IPS-15b (cell line): ENCODE data around the gene LDLRAD4.

Experiments used
- H3K27me3 ChIP-seq: one replicate; pipeline ENCODE4 v1.6.1; 2013; ENCODE audit warnings: low read length; ENCODE audit not compliant: control insufficient read depth, insufficient read depth
- H3K36me3 ChIP-seq: one replicate; pipeline ENCODE4 v1.6.1; 2013; ENCODE audit warnings: low read length; ENCODE audit not compliant: control insufficient read depth, insufficient read depth
- H3K4me1 ChIP-seq: one replicate; pipeline ENCODE4 v1.6.1; 2013; ENCODE audit warnings: mild to moderate bottlenecking, low read length; ENCODE audit not compliant: control insufficient read depth, insufficient read depth
- H3K4me3 ChIP-seq: one replicate; pipeline ENCODE4 v1.5.1; 2013; ENCODE audit warnings: low read depth, low read length
- H3K9ac ChIP-seq: one replicate; pipeline ENCODE4 v1.6.1; 2013; ENCODE audit warnings: low read depth, mild to moderate bottlenecking, low read length
- H3K9me3 ChIP-seq: one replicate; pipeline ENCODE4 v1.6.1; 2013; ENCODE audit warnings: mild to moderate bottlenecking, low read length; ENCODE audit not compliant: control insufficient read depth, insufficient read depth

Gene LDLRAD4

DNA sequence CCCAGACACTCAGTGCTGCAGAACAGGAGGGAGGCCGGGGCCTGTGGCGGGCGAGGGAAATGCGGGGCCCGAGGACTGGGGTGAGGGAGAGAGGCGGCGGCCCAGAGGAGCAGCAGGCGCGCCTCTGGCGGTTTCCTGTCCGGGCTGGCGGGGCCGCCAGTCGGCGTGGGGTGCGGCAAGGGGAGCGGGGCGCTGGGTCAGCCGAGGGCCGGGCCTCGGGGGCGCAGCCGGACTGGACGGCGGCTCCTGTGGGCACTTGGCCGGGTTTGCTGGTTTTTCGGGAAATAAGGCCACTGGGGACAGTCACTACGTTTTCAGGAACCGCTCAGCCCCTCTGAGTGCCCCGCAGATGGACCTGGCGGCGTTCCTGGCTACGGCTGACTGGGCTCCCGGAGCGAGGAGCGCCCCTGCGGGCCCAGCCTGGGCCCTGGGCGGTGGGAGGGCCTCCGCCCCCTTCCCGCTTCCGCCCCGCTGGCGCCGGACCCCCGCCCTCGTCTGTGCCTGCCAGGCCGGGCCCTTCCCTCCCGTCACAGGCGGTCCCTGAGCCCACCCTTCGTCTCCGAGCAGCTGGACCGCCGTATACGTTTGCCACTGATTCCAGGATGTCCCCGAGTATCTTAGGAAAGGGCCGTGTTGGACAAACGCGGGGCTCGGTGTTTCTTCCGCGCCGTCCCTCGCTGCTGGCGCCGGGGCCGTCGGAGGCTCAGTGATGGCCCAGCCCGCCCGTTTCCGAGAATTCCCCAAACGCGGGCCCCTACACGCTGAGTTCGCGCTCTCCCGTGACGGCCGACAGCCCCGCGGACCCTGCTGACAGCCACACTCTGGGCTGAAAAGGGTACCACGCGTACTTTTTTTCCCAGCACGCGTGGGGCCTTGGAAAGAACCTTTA is 423.2 kb downstream of the LDLRAD4 start:
- Histone ChIP-seq H3K9me3 (no peaks in the 10 kb centered on the region), H3K4me3 (peak overlapping the region; percentile 26), H3K4me1 (no peaks in the 10 kb centered on the region), H3K27me3 (no peaks in the 10 kb centered on the region), H3K9ac (no peak overlapping the region), H3K36me3 (no peaks in the 10 kb centered on the region)

DNA sequence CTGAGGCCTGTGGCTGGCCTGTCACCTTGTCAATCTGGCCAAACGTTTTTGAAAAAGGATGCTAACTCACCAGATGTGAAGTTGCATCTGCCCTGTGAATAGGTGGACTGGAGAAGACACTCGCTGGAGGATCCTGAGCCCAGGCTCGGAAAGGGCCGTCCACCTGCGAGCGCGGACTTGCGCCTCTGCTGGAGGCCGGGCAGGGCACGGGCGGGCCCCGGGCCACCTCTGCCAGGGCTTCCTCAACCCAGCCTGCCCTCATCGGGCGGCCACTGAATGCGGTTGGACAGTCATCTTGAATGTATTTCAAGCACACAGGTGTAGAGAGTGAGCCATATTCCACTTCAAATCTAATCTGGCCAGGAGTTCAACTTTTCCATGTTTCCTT is 423.9 kb downstream of the LDLRAD4 start:
- no peak overlapping the region for H3K4me3 ChIP-seq

GRCh38 chr18:13643261-13643751 is 424.7 kb downstream of the LDLRAD4 start:
- Histone ChIP-seq H3K36me3 (no peaks in the 10 kb centered on the region), H3K4me3 (no peak overlapping the region), H3K4me1 (no peaks in the 10 kb centered on the region), H3K9ac (no peak overlapping the region), H3K27me3 (no peaks in the 10 kb centered on the region), H3K9me3 (no peaks in the 10 kb centered on the region)

More for the DNA sequence above, 423.9 kb downstream of the LDLRAD4 start:
- no peaks in the 10 kb centered on the region for H3K4me1 ChIP-seq
- no peak overlapping the region for H3K9ac ChIP-seq
- no peaks in the 10 kb centered on the region for H3K27me3 ChIP-seq
- no peaks in the 10 kb centered on the region for H3K9me3 ChIP-seq
- H3K36me3 ChIP-seq = no peaks in the 10 kb centered on the region

GRCh38 chr18:13645093-13645492 is 426.5 kb downstream of the LDLRAD4 start:
- Histone ChIP-seq H3K4me3 (no peak overlapping the region), H3K36me3 (no peaks in the 10 kb centered on the region), H3K4me1 (no peaks in the 10 kb centered on the region), H3K9ac (no peak overlapping the region), H3K27me3 (no peaks in the 10 kb centered on the region), H3K9me3 (no peaks in the 10 kb centered on the region)

DNA sequence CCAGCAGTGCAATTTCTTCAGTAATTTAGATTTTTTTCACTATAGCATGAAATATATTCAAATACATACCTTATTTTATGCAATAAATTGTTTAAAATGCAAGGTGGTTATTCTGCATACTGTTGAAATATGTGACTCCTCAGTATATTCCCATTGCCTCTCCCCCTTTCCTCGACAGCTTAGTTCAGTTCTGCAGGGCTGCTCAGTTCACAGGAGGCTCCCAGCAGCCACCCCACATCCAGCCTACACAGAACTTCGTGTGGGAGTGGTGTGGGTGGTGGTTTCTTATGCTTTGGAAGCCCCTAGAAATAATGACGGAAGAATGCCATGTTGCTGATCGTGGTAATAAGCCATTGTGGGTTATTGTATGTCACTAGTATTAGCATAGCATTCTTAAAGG is 428.1 kb downstream of the LDLRAD4 start:
- Histone ChIP-seq H3K27me3 (no peaks in the 10 kb centered on the region), H3K4me3 (no peak overlapping the region), H3K36me3 (no peaks in the 10 kb centered on the region), H3K9ac (no peak overlapping the region), H3K4me1 (no peaks in the 10 kb centered on the region), H3K9me3 (no peaks in the 10 kb centered on the region)

DNA sequence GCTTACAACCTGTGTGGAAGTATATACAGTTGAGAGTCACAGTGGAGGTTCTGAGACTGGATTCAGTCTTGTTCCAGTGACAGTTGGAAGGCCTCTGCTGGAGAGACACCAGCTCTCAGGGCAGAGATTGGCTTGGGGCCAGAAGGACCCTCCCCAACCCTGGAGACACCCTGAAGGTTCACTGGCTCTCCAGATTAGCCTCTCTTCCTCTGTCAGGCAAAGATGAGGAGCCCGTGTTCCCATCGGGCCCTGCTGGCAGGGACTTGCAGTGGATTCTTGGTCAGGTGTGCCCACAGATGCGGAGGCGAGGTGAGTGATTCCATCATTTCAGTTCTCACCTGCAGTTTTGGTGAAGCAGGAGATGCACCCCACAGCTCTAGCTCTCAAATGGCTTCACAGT is 429.2 kb downstream of the LDLRAD4 start:
- no peak overlapping the region for H3K9ac ChIP-seq
- no peaks in the 10 kb centered on the region for H3K36me3 ChIP-seq
- no peaks in the 10 kb centered on the region for H3K9me3 ChIP-seq
- no peaks in the 10 kb centered on the region for H3K4me1 ChIP-seq
- no peaks in the 10 kb centered on the region for H3K27me3 ChIP-seq
- no peak overlapping the region for H3K4me3 ChIP-seq

DNA sequence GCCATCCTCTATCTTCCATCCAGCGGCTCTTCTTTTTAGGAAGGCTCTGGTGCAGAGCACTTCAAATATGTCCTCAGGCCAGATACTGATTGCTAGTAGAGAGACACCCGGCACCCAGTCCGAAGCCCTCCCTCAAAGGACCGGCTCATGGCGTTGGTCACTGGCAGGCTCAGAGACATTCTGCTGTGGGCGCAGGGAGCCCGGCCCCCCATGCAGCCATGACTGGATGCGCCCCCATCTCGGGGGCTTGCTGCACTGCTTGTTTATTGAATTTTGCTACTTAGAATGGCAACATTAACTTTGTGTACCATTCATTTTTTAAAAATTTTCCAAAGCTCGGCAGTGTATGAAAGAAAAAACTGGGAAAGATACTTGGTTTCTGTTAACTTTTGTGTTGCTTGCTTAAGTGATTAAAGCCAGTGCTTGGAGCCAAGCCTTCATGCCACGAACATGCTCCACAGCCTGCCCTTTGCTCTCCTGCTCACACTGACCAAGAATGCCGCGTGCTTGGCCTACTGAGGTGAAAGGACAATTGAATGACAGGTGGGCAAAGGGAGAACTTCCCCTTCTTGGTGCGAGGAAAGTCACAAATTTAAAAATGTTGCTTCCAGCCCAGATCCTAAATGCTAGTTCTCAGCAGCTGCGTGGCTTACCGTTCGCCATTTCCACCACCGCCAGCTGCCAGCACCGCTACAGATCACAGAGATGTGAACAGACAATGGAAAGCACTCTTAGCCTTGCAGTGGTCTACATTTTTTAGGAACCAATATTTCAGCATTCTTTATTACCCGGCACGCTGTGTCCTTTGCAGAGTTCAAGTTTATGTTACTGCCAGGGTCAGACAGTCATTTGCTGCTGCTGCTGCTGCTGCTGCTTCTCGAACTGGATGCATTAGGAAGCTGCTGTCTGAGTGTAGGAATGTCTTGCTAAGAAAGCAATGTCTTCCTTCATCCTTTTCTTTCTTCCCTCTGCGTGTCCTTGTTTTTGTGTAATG is 431.1 kb downstream of the LDLRAD4 start:
- Histone ChIP-seq H3K4me3 (no peak overlapping the region), H3K9ac (no peak overlapping the region), H3K9me3 (no peaks in the 10 kb centered on the region), H3K27me3 (no peaks in the 10 kb centered on the region), H3K4me1 (no peaks in the 10 kb centered on the region), H3K36me3 (no peaks in the 10 kb centered on the region)

DNA sequence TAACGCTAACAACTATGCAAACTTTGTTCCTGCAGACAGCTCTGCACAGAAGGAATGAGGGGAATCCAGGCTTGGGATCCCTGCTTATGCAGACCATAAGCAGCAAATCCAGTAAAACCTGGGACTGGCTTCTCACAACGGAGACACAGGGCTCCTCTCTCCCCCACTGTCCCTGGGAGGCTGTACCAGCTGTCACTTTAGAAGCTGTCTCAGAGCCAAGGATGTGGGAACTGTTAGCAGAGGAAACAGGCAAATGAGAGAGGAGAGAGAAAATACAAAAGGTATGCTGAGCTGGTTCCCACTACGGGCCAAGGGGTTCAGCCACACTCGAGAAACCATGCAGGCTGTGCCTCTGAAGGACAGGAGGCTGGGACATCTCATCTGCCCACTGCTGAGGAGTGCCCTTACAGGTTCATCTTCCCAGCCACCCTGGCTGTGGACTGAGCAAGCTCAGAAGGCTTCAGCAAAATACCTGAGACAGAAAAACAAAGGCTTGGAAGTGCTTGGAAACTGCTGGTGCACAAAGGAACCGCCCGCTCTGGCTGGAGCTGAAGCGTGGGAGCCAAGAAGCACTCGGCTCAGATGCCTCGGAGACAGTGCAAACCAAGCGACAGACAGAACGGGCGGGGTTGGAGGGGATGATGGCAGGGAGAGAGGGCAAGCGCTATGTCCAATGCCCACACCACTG is 435.3 kb downstream of the LDLRAD4 start:
- no peaks in the 10 kb centered on the region for H3K9me3 ChIP-seq
- H3K9ac ChIP-seq = no peak overlapping the region
- H3K27me3 ChIP-seq = no peaks in the 10 kb centered on the region
- H3K4me3 ChIP-seq = no peak overlapping the region
- H3K36me3 ChIP-seq = no peaks in the 10 kb centered on the region
- H3K4me1 ChIP-seq = no peaks in the 10 kb centered on the region

DNA sequence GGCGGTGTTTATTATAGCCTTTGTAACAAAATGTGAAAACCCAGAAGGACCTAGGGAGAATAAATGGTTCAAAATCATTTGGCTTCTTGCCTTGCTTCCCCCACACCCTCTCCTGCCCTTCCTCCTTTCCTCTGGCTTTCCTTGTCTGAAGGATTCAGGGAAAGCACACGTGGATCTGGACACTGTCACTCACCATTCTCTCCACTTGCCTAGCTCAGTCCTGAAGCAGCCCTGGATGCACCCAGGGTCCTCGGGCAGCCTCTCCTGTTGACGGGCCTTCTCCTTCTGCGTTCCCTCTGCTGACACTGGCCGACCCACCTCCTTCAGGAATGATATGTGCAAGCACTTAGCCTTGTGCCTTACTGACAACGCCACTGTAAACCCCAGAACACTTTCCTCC is 439.4 kb downstream of the LDLRAD4 start:
- Histone ChIP-seq H3K27me3 (no peaks in the 10 kb centered on the region), H3K4me1 (no peaks in the 10 kb centered on the region), H3K4me3 (no peak overlapping the region), H3K9ac (no peak overlapping the region), H3K36me3 (no peaks in the 10 kb centered on the region), H3K9me3 (no peaks in the 10 kb centered on the region)

GRCh38 chr18:13658436-13659204 is 440.1 kb downstream of the LDLRAD4 start:
- no peaks in the 10 kb centered on the region for H3K9me3 ChIP-seq
- H3K4me1 ChIP-seq = no peaks in the 10 kb centered on the region
- no peak overlapping the region for H3K9ac ChIP-seq
- H3K4me3 ChIP-seq = no peak overlapping the region
- no peaks in the 10 kb centered on the region for H3K27me3 ChIP-seq
- no peaks in the 10 kb centered on the region for H3K36me3 ChIP-seq

DNA sequence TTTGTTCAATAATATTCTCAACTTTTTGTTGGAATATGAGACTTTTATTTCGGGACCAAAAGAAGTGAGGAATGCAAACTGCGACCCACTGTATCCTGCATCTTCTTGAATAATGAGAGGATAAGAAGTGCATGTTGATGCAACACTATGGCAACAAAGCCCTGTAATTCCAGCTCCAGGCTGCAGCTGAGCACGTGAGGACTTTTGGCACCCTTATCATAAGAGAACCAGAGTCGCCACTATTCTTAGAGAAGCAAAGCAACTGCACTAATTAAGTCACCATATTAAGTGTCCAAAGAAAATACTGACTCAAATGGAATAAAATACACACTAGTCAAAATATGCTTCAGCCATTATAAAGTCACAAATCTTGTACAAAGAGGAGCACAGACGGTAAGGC is 441.9 kb downstream of the LDLRAD4 start:
- Histone ChIP-seq H3K4me3 (no peak overlapping the region), H3K27me3 (no peaks in the 10 kb centered on the region), H3K9me3 (no peaks in the 10 kb centered on the region), H3K4me1 (no peaks in the 10 kb centered on the region), H3K9ac (no peak overlapping the region), H3K36me3 (no peaks in the 10 kb centered on the region)
